ENCODE data around the gene IDI2. TPM values are rescaled to one million over a fixed set of nuclear protein-coding genes. Genes with fewer than 3 reads are reported as not detected.

Gene IDI2
- total RNA-seq, 1 donor from 2014 or later, result not detected

DNA sequence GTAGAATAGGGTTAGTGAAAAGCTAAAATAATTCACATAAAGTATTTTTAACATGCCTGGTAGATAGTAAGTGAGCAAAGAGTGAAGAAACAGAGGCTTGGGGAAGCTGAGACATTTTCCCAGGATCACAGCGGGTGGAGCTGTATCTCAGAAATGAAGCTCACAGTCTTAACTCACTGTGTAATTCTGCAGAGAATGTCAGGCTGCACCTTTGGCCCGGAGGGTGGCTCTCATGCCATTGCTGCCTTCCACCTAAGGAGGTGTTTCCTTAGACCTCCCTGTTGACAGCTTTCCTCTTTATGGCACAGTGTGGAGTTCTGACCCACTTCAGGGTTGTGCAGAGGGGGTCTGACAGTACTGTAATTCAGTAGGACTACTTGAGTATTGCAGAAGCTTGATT lies 40.3 kb downstream of the IDI2 start:
- no peak for DNase-seq (ENCODE audit: extremely low read depth, low read depth, low spot score)

DNA sequence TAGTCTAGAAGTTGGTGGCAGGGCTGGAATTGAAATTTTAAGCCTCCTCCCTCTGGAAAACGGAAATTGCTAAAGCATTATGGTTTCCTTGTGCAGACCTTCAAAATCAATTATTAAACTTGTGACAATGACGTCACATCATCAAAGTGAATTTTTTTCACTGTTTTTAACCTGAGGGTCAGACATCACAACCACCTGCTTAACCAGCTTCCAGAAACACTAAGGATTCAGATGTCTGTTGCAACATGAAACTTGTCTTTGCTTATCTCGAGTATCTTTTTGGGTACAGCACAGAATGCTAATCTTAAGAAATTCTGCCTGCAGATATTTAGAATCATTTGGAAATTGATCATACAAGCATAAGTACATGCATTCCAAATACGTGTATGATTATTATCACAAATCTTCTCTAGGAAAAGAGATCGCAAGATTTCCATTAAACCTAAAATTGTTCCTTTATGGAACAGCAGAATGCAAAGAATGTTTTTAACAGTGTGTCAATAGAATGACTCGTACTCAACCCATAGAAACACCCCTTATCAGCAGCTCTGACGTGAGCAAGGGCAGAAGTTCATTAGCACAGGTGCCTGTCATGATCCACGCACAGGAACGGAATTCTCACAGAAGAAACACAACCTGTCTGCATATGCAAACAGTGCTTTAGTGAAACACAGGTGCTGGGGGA lies 41.5 kb downstream of the IDI2 start:
- DNase-seq (ENCODE audit: extremely low read depth, low read depth, low spot score), result no peak

DNA sequence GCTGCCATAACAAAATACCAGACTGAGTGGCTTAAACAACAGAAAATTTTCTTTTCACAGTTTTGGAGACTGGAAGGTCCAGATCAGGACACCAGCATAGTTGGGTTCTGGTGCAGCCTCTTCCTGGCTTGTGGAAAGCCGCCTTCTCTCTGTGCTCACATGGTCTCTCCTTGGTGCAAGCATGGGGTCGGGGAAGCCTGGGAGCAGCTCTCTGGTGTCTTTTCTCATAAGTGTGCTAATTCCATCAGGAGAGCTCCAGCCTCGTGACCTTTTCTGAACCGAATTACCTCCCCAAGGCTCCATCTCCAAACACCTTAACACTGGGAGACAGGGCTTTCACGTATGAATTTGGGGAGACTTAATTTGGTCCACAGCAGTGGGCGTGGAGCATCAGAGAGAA lies 42.3 kb downstream of the IDI2 start:
- DNase-seq (ENCODE audit: extremely low read depth, low read depth, low spot score), result no peak

DNA sequence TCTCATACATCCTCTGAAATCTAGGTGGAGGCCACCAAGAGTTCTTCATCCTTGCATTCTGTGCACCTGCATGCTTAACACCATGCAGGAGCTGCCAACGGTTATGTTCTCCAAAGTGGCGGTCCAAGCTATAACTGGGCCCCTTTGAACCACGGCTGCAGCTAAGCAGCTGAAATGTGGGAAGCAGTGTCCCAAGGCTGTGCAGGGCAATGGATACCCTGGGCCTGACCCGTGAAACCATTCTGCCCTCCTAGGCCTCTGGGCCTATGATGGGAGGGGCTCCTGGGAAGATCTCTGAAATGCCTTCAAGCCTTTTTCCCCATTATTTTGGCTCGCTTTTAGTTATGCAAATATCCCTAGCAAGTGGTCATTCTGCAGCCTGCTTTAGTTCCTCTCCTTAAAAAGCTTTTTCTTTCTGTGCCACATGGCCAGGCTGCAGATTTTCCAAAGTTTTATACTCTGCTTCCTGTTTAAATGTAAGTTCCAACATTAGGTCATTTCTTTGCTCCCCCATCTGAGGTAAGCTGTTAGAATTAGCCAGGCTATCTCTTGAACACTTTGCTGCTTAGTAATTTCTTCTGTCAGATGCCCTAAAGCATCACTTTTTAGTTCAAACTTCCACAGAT lies 45.1 kb downstream of the IDI2 start:
- DNase-seq (ENCODE audit: extremely low read depth, low read depth, low spot score), result no peak

DNA sequence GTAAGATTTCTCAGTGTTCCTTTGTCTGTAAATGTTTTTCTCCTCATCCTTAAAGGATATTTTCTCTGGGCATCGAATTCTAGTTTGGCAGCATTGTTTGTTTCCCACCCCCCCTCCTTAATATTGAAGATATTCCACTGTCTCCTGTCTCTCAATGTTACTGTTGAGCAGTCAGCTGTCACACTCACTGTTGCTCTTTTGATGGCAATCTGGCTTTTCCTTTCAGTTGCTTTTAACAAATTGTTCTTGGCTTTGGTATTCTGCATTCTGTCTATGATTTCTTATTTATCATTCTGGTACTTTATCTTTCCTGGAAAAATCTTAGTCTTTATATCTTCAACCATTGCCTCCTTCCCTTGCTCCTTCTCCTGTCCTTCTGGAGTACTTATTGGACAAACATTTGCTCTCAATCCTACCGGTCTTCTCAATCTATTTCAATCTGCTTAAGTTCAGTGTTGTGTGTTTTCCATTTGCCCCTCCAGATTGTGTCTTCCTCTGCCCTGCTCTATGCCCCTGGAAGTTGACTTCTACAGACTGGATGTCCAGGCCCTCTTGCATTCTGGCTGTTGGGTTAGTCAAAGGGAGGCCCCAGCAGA lies 46.7 kb downstream of the IDI2 start:
- no peak for DNase-seq (ENCODE audit: extremely low read depth, low read depth, low spot score)

DNA sequence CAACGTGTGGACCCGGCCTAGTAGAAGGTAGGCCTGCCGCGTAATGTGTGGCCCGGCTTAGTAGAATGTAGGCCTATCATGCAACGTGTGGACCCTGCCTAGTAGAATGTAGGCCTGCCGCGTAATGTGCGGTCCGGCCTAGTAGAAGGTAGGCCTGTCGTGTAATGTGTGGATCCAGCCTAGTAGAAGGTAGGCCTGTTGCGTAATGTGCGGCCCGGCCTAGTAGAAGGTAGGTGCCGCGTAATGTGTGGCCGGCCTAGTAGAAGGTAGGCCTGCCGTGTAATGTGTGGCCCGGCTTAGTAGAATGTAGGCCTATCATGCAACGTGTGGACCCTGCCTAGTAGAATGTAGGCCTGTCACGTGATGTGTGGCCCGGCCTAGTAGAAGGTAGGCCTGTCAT lies 49.3 kb downstream of the IDI2 start:
- DNase-seq (ENCODE audit: extremely low read depth, low read depth, low spot score), result no peak

DNA sequence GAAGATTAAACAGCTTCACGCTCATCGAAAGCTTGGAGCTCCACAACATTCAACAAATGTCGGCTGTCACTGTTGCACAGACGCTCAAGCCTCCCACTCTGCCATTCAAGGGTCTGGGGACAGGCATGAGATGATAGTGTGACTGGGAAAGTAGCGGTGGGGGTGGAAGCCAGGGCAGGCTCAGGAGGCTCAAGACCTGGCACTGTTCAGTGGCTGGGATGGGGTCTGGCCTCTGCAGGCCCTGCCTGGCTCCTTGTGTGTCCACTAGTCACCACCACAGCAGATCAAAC lies 50.9 kb downstream of the IDI2 start:
- DNase-seq (ENCODE audit: extremely low read depth, low read depth, low spot score), result no peak

DNA sequence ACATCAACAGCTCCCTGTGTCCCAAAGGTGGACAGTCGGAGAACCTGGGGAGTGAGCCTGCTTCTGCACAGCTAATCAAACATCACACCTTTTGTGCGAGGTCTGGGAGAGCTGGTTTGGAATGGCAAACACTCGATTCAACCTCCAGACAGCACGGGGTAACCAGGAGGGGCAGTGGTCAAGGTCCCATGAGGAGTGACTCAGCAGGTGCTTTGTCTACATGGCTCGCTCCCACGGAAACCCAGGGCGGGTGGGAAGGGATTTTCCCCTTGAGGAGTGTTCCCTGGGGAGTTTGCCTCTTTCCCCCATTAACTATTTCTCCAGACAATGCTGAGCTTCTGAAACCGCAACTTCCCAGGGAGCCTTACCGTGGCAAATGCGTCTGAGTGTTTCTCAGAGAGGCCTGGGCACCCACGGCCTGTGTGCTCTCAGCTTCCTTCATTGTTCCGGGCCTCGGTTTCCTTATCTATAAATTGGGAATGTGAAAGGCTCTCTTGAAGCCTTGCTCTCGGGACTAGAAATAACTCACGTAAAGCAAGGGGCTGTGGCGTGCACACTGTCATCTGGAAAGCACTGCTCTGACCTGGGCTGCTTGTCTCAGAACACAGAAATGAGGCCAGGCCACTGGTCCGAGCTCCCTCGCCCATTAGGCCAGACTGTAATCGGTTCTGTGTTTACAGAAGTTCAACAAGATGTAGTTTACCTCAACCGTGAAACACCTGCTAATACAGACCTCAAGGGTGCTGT lies 51.4 kb downstream of the IDI2 start:
- no peak for DNase-seq (ENCODE audit: extremely low read depth, low read depth, low spot score)

DNA sequence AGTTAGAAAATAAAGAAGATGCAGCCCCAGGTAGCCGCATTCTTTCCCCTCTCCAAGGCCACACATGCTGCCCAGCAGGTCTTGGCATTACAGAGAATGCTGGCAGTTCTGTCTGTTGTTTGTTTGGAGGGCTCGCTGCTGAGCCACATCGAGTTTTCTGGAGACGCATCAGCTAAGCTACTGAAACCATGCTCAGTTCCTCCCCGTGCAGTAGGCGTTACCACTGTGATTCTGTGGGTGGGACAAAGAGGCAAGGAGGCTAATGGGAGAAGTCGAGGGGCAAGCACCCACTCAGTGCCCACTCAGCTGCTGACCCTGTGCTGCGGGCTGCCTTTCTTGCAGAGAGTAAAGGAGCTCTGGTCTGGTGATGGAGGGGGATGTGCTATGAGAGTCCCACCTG lies 52.9 kb downstream of the IDI2 start:
- DNase-seq (ENCODE audit: extremely low read depth, low read depth, low spot score), result no peak

DNA sequence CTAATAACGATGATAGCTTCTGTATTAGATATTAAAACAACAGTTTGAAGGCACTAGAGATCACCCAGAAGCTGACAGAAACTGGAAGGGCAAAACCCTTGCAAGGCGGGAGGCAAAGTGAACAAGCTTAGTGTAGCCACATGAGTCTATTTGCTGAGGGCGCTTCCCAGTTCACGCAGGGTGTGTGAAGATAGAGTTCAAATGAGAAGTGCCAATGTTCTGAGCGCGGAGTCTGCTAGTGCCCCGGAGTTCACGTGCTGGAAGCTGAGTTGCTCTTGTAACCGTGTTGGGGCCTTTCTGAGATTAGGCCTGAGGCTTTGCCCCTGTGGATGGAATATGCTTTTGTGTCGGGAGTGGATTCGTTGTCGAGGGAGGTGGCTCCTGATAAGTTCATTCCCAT lies 54.0 kb downstream of the IDI2 start:
- no peak for DNase-seq (ENCODE audit: extremely low read depth, low read depth, low spot score)

DNA sequence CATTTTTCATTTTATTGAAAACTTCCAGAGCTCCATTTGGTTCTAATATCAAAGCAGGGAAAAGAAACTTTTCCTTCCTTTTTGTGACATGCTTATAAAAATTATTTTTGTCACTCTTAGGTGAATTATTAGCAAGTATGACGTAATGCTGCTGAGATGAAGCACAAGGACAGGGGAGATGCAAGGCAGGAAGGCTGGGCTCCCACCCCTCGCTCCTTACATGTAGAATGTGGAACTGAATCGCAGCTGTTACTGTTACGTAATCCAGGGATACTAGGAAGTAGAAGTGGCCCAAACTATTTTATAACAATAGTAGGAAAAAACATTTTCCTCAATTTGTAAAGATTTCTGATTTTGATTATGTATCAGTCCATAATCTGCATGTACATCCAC lies 54.5 kb downstream of the IDI2 start:
- DNase-seq (ENCODE audit: extremely low read depth, low read depth, low spot score), result no peak

DNA sequence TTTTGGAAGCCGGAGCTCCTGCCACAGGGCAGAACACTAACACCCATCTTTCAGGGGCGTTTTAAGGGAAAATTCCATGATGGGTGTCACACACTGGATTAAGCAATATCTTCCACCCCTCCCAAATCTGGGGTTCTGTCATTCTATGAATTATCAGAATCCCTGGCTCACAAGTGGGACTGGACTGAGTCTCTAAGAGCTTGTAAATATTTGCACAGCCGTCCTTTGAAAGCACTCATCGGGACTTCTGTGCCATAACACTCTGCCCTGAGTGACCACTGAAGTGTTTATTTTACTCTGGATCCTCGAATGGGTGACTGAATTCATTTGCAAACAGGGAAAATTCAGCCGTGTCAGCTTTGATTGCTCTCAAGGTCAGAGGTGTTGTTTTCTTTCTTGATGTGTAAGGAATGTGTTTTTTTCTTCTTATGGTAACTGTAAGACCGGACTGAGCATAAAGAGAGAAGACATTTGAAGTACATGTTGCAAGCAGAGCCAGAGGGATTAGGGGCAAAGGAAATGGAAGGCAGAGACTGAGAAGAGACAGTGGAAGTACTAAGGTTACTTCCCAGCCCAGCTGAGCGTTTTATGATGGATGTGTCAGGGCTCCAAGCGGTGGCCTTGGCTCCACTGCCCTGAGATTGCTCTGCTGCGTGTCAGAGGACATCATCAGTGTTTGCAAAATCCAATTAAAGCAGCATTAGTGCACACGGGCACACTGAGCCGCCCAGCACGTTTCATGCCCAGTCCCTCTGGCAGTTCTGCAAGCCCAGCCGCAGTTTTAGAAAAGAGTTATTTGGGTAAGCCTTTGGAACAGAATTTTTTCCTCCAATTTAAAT lies 55.1 kb downstream of the IDI2 start:
- no peak for DNase-seq (ENCODE audit: extremely low read depth, low read depth, low spot score)

DNA sequence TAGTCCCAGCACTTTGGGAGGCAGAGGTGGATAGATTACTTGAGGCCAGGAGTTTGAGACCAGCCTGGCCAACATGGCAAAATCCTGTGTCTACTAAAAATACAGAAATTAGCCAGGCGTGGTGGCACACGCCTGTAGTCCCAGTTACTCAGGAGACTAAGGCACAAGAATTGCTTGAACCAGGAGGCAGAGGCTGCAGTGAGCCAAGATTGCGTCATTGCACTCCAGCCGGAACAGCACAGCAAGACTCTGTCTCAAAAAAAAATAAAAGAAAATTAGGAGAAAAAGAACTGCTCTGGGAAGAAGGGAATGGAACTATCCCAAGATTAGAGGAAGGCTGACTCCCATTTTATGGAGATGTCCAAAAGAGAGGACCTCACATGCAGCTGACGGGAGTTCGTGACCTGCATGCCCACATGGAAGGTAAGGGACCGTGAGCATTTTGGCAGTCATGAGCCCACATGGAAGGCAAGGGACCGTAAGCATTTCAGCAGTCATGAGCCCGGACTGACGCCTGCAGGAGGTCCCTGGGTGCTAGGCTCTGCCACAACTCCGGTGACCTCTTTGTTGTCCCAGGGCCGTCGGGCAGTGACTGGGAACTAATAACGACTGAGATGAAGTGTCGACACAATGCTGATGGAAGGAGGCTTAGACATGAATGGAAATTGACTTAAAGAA lies 56.0 kb downstream of the IDI2 start:
- no peak for DNase-seq (ENCODE audit: extremely low read depth, low read depth, low spot score)

Other genes starting within 250 kb of the IDI2 start
- 34.0 and 65.3 TPM in 2 replicates for gene LARP4B, start 94.2 kb downstream of the IDI2 start, total RNA-seq
- 34.9 and 40.1 TPM in 2 replicates for gene GTPBP4, start 37.4 kb downstream of the IDI2 start, total RNA-seq
- 40.5 and 55.3 TPM in 2 replicates for gene IDI1, start 23.3 kb upstream of the IDI2 start, total RNA-seq
- 12.5 and 18.6 TPM in 2 replicates for gene WDR37, start 30.5 kb upstream of the IDI2 start, total RNA-seq